K562 (cell line): ENCODE results near the gene RAB24. TPM values are rescaled to one million over a fixed set of nuclear protein-coding genes. Genes with fewer than 3 reads are reported as not detected.
A peak's percentile ranks its signal among the peaks of the same experiment; 100 is the strongest.

Experiments used
- ARNT ChIP-seq, 2 experiments: fragments of 450-650 bp; IDR thresholded peaks; 2 replicates each; pipeline ENCODE4 v1.6.1; 2016; ENCODE audit warnings: mild to moderate bottlenecking in 1 of 2
- BHLHE40 ChIP-seq: IDR thresholded peaks from 2 replicates; pipeline ENCODE4 v1.6.1; 2011; ENCODE audit warnings: low read length, improper control_type of control experiment
- HDAC3 ChIP-seq: fragments of 450-650 bp; IDR thresholded peaks from 2 replicates; pipeline ENCODE4 v1.6.1; 2018; ENCODE audit warnings: borderline replicate concordance, mild to moderate bottlenecking, moderate library complexity; ENCODE audit not compliant: partially characterized antibody
- HIVEP1 ChIP-seq: fragments of 250-450 bp; sonication (Bioruptor Pico); IDR thresholded peaks from 2 replicates; pipeline ENCODE4 v1.4.0; 2020; ENCODE audit warnings: mild to moderate bottlenecking
- HNRNPL ChIP-seq: fragments of 200-400 bp; formaldehyde crosslinking; IDR thresholded peaks from 2 replicates; pipeline ENCODE4 v1.6.1; 2017; ENCODE audit warnings: low read depth, mild to moderate bottlenecking, low read length
- KAT2B ChIP-seq: IDR thresholded peaks from one replicate; pipeline ENCODE4 v1.6.1; 2012; ENCODE audit warnings: low read depth, mild to moderate bottlenecking, control low read depth, inconsistent platforms, low read length, moderate library complexity
- MCM3 ChIP-seq: fragments of 450-650 bp; IDR thresholded peaks from 2 replicates; pipeline ENCODE4 v1.6.1; 2016
- MEF2D ChIP-seq: conservative IDR thresholded peaks from 2 replicates; pipeline ENCODE4 v1.6.1; 2016; ENCODE audit warnings: low read depth, missing genetic modification characterization, missing compliant biosample characterization
- NFIX ChIP-seq: fragments of 250-450 bp; sonication (Bioruptor Pico); IDR thresholded peaks from 2 replicates; pipeline ENCODE4 v1.4.0; 2020; ENCODE audit warnings: low read depth, mild to moderate bottlenecking, moderate library complexity
- PHB ChIP-seq: fragments of 250-450 bp; sonication (Bioruptor Pico); IDR thresholded peaks from 2 replicates; pipeline ENCODE4 v1.5.0; 2021
- RB1 ChIP-seq: fragments of 450-650 bp; IDR thresholded peaks from 2 replicates; pipeline ENCODE4 v1.6.1; 2017; ENCODE audit warnings: low read depth, mild to moderate bottlenecking
- SLC30A9 ChIP-seq: fragments of 250-450 bp; sonication (Bioruptor Pico); IDR thresholded peaks from 2 replicates; pipeline ENCODE4 v1.8.0; 2022; ENCODE audit warnings: mild to moderate bottlenecking, moderate library complexity
- SRSF1 ChIP-seq: fragments of 200-400 bp; formaldehyde crosslinking; IDR thresholded peaks from 2 replicates; pipeline ENCODE4 v1.6.1; 2017; ENCODE audit warnings: mild to moderate bottlenecking, low read depth, low read length, moderate library complexity
- TCF3 ChIP-seq: sonication (generic); formaldehyde crosslinking; IDR thresholded peaks from 2 replicates; pipeline ENCODE4 v1.4.0; 2020; ENCODE audit warnings: mild to moderate bottlenecking, missing genetic modification reagents
- THAP12 ChIP-seq: fragments of 250-450 bp; sonication (Bioruptor Pico); IDR thresholded peaks from 2 replicates; pipeline ENCODE4 v1.9.0; 2021; ENCODE audit warnings: mild to moderate bottlenecking, inconsistent platforms
- ZFPM2 ChIP-seq: fragments of 250-450 bp; sonication (Bioruptor Pico); IDR thresholded peaks from 2 replicates; pipeline ENCODE4 v1.5.1; 2022; ENCODE audit warnings: mild to moderate bottlenecking
- ZNF239 ChIP-seq: fragments of 250-450 bp; sonication (Bioruptor Pico); IDR thresholded peaks from 2 replicates; pipeline ENCODE4 v1.4.0; 2020; ENCODE audit warnings: mild to moderate bottlenecking
- ZNF354B ChIP-seq: fragments of 250-450 bp; sonication (Bioruptor Pico); IDR thresholded peaks from 2 replicates; pipeline ENCODE4 v1.4.0; 2020
- ZNF644 ChIP-seq: fragments of 200-800 bp; sonication (Bioruptor generic); IDR thresholded peaks from 2 replicates; pipeline ENCODE4 v1.6.1; 2016; ENCODE audit warnings: low read depth, missing genetic modification characterization, missing compliant biosample characterization
- ZNF778 ChIP-seq: fragments of 450-650 bp; formaldehyde crosslinking; IDR thresholded peaks from 2 replicates; pipeline ENCODE4 v1.4.0; 2020; ENCODE audit warnings: mild to moderate bottlenecking, moderate library complexity
- ZNF785 ChIP-seq: fragments of 250-450 bp; sonication (Bioruptor Pico); IDR thresholded peaks from 2 replicates; pipeline ENCODE4 v1.4.0; 2020; ENCODE audit warnings: mild to moderate bottlenecking
- polyA plus RNA-seq, 8 experiments: library from polyadenylated mRNA; depleted of rRNA in 4 of 8; stranded (reverse) in 5 of 8; unstranded in 3 of 8; fragments of >200 nt; fragmentation: Nextera tagmentation in 2 of 8; fragmentation: Illumina TruSeq in 1 of 8; extraction: Ambion mirVana in 2 of 8; extraction: Trizol in 1 of 8; gene quantifications; 2 replicates each; pipeline versions ENCODE4 v1.2.1 to v1.2.3, GENCODE V29; 2011 to 2014; ENCODE audit warnings: inconsistent platforms in 1 of 8, missing spikeins in 1 of 8
- total RNA-seq, 7 experiments: library from RNA; depleted of rRNA in 6 of 7; stranded (reverse); fragments of >200 nt in 6 of 7; fragmentation: Illumina TruSeq in 2 of 7; extraction: Trizol in 2 of 7; gene quantifications; 2 replicates each; pipeline versions ENCODE4 v1.2.1 to v1.2.3, GENCODE V29; 2011 to 2021; ENCODE audit warnings: low replicate concordance in 1 of 7
- TF ChIP-seq, protein P1 (sequence below): fragments of 450-650 bp; IDR thresholded peaks from 2 replicates; pipeline ENCODE4 v1.6.1; 2018; ENCODE audit not compliant: partially characterized antibody

The RAB24 gene
- total and polyA plus RNA-seq, 9 of the 15 experiments (the other 6 are each of a cell fraction or from before 2014, with no cell fraction given): 13.9 to 107 (median 34.8) TPM

DNA sequence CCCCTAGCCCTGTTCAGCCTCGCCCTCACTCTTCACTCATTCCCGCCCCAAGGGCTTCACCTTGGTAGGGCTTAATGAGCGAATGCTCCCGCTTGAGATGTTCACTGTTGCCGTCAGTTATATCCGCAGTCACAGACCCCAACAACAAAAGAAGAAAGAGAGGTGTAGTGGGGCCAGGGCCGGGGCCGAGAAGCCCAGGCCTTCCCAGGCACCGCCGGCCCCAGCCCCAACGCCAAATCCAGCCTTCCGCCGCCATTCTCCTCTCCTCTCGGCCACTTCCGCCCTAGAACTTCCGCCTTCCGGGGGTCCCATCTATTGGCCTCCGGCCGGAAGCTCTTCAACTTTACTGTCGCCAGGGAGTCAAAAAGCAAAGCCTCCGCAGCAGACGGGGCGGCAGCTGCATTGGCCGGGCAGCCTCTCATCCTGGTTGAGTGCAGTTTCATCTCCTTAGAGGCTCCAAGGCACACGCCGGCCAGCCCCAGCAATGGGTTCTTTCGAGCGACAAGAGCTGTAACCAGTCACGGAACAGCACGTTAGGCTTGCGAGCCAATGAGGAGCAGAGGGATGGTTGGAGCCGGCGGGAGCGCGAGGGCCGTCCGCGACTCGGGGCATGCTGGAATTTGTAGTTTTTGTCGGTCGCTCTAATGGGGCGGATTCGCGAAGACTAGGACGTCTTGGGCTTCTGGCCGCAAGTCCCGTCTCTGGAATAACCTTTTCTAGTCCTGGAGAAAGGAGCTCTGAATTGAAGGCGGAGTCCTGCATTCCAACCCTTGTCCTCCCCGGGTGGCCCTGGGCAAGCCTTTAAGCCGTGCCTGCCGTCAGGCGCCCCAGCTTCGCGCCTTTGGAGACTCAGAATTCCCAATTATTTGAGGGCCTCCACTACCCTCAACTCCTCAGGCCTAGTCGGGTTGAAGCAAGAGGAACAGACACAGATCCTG, 48.1 kb upstream of the RAB24 start, which contains the start of gene LMAN2 (continued):
- TF ChIP-seq TCF3 (CRISPR knock-in tag): no peak; the same call in 1 of the 2 replicates
- TF ChIP-seq NFIX (CRISPR knock-in tag): no peak
- no peak for TF ChIP-seq HDAC3
- no peak for TF ChIP-seq THAP12 (CRISPR knock-in tag)
- no peak for TF ChIP-seq SRSF1
- no peak for TF ChIP-seq SLC30A9 (CRISPR knock-in tag)
- TF ChIP-seq ZFPM2 (CRISPR knock-in tag): no peak
- no peak for TF ChIP-seq HNRNPL
- TF ChIP-seq ARNT (IDR thresholded peaks at IDR 0.05): peak; percentile 72 to 87; a peak in 3 of 4 replicates
- 0 out of 2 replicates have a peak, but pooled peaks have one; percentile 3 for TF ChIP-seq BHLHE40
- 0 out of 2 replicates have a peak, but pooled peaks have one; percentile 21 for TF ChIP-seq MEF2D (tag)
- TF ChIP-seq KAT2B: no peak
- no peak for TF ChIP-seq ZNF785 (CRISPR knock-in tag)
- TF ChIP-seq ZNF778 (CRISPR knock-in tag): no peak
- peak; percentile 64; the same call in 1 of the 2 replicates for TF ChIP-seq ZNF644 (tag)
- no peak for TF ChIP-seq MCM3
- no peak for TF ChIP-seq ZNF239 (CRISPR knock-in tag)
- no peak for TF ChIP-seq PHB (CRISPR knock-in tag)
- TF ChIP-seq, protein P1, sequence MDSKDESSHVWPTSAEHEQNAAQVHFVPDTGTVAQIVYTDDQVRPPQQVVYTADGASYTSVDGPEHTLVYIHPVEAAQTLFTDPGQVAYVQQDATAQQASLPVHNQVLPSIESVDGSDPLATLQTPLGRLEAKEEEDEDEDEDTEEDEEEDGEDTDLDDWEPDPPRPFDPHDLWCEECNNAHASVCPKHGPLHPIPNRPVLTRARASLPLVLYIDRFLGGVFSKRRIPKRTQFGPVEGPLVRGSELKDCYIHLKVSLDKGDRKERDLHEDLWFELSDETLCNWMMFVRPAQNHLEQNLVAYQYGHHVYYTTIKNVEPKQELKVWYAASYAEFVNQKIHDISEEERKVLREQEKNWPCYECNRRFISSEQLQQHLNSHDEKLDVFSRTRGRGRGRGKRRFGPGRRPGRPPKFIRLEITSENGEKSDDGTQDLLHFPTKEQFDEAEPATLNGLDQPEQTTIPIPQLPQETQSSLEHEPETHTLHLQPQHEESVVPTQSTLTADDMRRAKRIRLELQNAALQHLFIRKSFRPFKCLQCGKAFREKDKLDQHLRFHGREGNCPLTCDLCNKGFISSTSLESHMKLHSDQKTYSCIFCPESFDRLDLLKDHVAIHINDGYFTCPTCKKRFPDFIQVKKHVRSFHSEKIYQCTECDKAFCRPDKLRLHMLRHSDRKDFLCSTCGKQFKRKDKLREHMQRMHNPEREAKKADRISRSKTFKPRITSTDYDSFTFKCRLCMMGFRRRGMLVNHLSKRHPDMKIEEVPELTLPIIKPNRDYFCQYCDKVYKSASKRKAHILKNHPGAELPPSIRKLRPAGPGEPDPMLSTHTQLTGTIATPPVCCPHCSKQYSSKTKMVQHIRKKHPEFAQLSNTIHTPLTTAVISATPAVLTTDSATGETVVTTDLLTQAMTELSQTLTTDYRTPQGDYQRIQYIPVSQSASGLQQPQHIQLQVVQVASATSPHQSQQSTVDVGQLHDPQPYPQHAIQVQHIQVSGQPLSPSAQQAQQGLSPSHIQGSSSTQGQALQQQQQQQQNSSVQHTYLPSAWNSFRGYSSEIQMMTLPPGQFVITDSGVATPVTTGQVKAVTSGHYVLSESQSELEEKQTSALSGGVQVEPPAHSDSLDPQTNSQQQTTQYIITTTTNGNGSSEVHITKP: peak; percentile 51
- peak; percentile 53 for TF ChIP-seq RB1
- no peak for TF ChIP-seq ZNF354B (CRISPR knock-in tag)
- TF ChIP-seq HIVEP1: 0 out of 2 replicates have a peak, but pooled peaks have one; percentile 18
